ENCODE measurements around the gene SLC22A1. TPM values are rescaled to one million over a fixed set of nuclear protein-coding genes. Genes with fewer than 3 reads are reported as not detected.
"Not testable (repeated sequence)": the region's sequence is repeated elsewhere in the genome, so short reads cannot be mapped to it uniquely, and the experiment has no call there.

SLC22A1 gene
- total RNA-seq, 1 experiment from 2014 or later = 7.3 TPM

DNA sequence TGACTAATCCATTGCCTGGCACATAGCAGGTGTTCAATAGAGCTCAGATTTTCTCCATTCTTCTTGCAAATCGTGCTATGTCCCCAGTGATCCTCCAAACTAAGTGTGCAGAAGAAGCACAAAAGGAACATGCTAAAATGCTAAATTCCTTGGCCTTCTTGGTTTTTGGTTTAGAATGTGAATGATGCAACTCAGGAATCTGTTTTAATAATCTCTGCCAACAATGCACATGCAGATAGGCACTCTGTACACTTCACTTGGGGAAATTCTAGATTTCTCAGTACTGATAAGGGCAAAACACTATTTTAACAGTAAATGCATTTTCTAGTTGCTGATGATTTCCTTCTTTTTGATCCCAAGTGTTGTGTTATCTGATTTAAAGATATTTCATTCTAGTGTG is 35.2 kb downstream of the SLC22A1 start:
- Histone ChIP-seq H3K36me3 (replicated peaks; ENCODE audit: control insufficient read depth, insufficient read depth, low read length) (no peaks in the 10 kb centered on the region), H3K27me3 (ENCODE audit: control insufficient read depth, insufficient read depth, low read length) (no peaks in the 10 kb centered on the region), H3K4me3 (ENCODE audit: insufficient read depth, low read depth, low read length) (no peak overlapping the region)
- no peak for DNase-seq

DNA sequence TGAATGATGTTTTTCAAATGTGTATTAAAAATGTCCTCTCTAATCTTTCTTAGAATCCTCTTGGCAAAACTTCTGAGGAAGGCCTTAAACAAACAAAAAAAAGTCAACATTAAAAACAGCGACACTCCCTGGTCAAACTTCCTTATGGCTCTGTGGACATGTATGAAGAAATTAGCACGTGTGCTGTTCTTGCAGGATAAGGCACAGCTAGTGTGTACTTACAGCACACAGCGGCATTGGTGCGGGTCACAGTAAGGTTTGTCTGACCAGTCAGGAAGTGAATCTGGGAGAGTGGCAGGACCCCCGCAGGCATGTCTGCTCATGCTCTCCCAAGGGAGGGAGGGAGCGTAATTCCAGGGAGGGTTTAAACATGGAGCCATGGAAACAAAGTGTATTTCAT is 38.8 kb downstream of the SLC22A1 start:
- H3K36me3 ChIP-seq (replicated peaks; ENCODE audit: control insufficient read depth, insufficient read depth, low read length) = no peaks in the 10 kb centered on the region
- no peaks in the 10 kb centered on the region for H3K27me3 ChIP-seq (ENCODE audit: control insufficient read depth, insufficient read depth, low read length)
- H3K4me3 ChIP-seq (ENCODE audit: insufficient read depth, low read depth, low read length) = no peak overlapping the region
- DNase-seq = peak; percentile 32

DNA sequence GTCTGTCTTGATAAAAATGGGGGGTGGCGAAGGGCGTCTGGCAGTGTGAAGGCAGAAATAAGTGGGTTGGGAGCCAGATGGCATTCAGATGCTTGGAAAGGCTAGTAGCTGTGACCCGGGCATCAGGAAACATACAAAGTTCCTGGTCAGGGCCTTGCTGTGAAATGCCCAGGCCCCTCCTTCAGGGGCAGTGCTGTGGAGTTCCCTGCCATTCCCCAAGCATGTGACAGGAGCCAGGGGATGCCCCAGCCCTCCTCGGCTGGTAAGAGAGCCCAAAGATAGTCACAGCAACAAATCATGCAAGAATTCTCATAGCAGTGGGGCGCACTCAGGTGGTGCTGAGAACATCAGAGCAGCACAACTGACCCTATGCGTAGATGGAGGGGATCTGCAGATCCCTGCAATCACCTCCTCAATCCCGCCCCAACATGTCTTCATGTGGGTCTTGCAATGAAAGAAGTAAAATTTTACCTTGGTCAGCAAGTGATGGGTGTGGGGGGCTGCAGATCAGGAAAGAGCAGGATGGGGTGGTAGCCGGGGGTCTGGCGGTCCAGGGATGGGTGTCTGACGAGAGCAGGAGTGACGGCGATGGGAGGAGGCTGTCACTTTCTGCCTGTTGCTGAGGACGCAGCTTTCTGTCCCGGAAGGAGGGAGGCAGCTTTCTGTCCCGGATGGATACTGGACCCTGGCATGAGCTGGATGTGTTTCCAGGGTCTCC is 39.5 kb downstream of the SLC22A1 start:
- no peaks in the 10 kb centered on the region for H3K36me3 ChIP-seq (replicated peaks; ENCODE audit: control insufficient read depth, insufficient read depth, low read length)
- peak; percentile 20 for DNase-seq
- no peak overlapping the region for H3K4me3 ChIP-seq (ENCODE audit: insufficient read depth, low read depth, low read length)
- no peaks in the 10 kb centered on the region for H3K27me3 ChIP-seq (ENCODE audit: control insufficient read depth, insufficient read depth, low read length)

DNA sequence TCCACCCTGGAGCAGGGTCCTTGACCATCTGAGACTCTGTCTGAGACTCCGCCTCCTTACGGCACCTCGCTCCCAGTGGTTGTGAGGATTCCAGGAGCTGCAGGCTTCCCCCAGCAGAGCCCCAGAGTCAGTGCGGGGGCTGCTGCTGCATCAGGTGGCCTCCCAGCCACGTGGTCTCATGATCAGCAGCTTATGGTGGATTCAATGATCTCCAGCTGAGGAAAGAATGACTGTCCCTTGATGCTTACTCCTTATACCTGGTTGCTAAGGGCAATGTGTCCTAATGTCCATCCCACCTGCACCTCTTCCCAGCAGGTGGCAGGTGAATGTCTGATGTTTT is 40.0 kb downstream of the SLC22A1 start:
- no peaks in the 10 kb centered on the region for H3K36me3 ChIP-seq (replicated peaks; ENCODE audit: control insufficient read depth, insufficient read depth, low read length)
- no peaks in the 10 kb centered on the region for H3K27me3 ChIP-seq (ENCODE audit: control insufficient read depth, insufficient read depth, low read length)
- no peak overlapping the region for H3K4me3 ChIP-seq (ENCODE audit: insufficient read depth, low read depth, low read length)
- DNase-seq = peak; percentile 17

DNA sequence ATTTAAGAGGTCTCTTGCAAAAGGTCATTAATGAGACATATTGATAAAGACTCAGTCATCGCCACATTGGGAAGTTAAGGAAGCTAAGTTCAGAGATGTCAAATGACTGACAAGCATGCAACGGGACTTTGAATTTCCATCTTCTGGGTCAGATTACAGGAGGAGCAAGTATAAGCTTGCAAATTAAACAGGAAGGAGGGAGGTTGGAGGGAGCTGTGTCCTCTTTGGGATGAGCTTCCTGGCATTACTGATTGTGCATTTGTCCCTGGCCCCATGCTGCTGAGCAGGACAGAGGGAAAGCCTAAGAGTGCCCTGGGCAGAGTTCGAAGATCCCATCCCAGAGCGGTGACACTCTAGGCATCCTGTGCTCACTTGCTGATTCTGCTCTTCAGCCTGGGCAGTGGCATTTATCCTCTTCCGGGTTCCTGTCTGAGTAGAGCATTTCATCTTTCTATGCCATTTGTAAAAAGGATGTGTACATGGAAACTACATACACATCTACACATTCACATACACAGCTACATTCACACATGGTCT is 40.5 kb downstream of the SLC22A1 start:
- no peaks in the 10 kb centered on the region for H3K27me3 ChIP-seq (ENCODE audit: control insufficient read depth, insufficient read depth, low read length)
- no peak overlapping the region for H3K4me3 ChIP-seq (ENCODE audit: insufficient read depth, low read depth, low read length)
- no peaks in the 10 kb centered on the region for H3K36me3 ChIP-seq (replicated peaks; ENCODE audit: control insufficient read depth, insufficient read depth, low read length)
- DNase-seq = no peak

DNA sequence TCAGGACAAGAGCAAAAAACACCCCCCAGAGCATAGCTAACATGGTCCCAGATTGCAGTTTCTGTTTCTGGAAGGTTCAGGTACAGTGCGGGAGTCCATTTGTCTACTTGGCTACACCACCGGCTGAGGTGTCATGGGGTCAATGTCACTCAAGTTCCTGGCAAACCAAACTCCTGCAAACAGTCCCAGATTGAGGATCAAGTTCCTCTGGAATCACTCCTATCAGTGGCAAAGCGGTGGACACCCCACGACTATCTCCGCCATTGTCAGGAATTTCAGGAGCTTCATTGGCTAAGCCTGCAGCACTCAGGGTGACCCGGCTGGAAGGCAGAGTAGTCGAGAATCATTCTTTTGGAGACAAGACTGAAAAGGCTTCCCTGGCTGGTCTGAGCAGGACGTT is 41.8 kb downstream of the SLC22A1 start:
- DNase-seq = no peak
- Histone ChIP-seq H3K27me3 (ENCODE audit: control insufficient read depth, insufficient read depth, low read length) (no peaks in the 10 kb centered on the region), H3K36me3 (replicated peaks; ENCODE audit: control insufficient read depth, insufficient read depth, low read length) (no peaks in the 10 kb centered on the region), H3K4me3 (ENCODE audit: insufficient read depth, low read depth, low read length) (no peak overlapping the region)

DNA sequence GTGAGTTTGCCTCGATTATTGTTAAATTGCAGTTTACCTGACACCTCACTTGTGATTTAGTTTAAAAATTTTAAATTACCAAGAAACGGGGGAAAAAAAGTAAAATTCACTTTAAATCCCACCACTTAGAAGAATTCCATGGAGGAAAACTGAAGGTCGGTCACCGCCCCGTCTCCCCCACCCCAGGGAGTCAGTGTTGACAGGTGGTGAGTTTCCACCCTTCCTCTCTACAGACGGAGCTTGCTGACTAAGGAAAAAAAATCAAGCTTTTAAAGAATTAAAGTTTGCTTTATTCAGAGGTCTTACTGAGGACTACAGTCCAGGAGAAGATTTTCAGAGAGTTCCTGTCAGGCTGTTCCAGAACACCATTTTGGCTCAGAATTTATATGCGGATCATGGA is 42.3 kb downstream of the SLC22A1 start:
- Histone ChIP-seq H3K4me3 (ENCODE audit: insufficient read depth, low read depth, low read length) (no peak overlapping the region), H3K36me3 (replicated peaks; ENCODE audit: control insufficient read depth, insufficient read depth, low read length) (no peaks in the 10 kb centered on the region), H3K27me3 (ENCODE audit: control insufficient read depth, insufficient read depth, low read length) (no peaks in the 10 kb centered on the region)
- no peak for DNase-seq

DNA sequence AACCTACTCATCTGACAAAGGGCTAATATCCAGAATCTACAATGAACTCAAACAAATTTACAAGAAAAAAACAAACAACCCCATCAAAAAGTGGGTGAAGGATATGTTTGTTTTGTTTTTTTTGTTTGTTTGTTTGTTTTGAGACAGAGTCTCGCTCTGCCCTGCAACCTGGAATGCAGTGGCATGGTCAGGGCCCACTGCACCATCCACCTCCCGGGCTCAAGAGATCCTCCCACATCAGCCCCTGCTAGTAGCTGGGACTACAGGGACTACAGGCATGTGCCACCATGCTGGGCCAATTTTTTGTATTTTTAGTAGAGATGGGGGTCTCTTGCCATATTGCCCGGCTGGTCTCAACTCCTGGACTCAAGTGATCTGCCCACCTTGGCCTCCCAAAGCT is 44.3 kb downstream of the SLC22A1 start:
- not testable (repeated sequence) for DNase-seq; H3K4me3 ChIP-seq (ENCODE audit: insufficient read depth, low read depth, low read length); H3K27me3 ChIP-seq (ENCODE audit: control insufficient read depth, insufficient read depth, low read length); H3K36me3 ChIP-seq (replicated peaks; ENCODE audit: control insufficient read depth, insufficient read depth, low read length)

DNA sequence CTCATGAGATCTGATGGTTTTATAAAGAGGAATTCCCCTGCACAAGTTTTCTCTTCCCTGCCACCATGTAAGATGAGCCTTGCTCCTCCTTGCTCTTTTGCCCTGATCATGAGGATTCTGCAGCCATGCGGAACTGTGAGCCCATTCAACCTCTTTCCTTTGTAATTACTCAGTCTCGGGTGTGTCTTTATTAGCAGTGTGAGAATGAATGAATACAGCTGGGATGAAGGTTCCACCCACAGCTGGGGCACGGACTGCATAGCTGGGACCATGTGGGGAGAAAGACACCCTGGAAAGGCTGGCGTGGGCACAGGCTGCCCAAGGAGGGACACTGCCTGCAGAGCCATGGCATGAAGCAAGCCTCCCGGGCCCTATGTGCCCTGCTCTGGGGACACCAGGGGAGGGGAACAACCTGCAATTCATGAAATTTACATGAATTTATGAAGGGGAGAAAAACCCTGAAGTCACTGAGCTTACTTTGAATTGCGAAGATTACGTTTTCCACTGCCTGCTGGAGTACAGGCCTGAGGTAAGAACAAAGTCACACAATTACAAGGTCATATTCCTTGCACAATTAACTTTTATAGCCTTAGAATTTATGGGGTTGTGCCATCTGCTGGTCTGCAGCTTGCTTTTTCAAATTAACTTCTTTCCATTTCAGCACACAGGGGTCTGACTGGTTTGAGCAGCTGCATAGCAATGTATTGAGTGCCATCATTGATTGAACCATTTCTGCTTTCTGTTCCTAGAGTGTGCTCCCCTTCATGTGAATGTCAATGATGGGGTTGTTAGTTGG is 46.2 kb downstream of the SLC22A1 start:
- Histone ChIP-seq H3K27me3 (ENCODE audit: control insufficient read depth, insufficient read depth, low read length) (no peaks in the 10 kb centered on the region), H3K36me3 (replicated peaks; ENCODE audit: control insufficient read depth, insufficient read depth, low read length) (no peaks in the 10 kb centered on the region), H3K4me3 (ENCODE audit: insufficient read depth, low read depth, low read length) (no peak overlapping the region)
- DNase-seq = no peak

DNA sequence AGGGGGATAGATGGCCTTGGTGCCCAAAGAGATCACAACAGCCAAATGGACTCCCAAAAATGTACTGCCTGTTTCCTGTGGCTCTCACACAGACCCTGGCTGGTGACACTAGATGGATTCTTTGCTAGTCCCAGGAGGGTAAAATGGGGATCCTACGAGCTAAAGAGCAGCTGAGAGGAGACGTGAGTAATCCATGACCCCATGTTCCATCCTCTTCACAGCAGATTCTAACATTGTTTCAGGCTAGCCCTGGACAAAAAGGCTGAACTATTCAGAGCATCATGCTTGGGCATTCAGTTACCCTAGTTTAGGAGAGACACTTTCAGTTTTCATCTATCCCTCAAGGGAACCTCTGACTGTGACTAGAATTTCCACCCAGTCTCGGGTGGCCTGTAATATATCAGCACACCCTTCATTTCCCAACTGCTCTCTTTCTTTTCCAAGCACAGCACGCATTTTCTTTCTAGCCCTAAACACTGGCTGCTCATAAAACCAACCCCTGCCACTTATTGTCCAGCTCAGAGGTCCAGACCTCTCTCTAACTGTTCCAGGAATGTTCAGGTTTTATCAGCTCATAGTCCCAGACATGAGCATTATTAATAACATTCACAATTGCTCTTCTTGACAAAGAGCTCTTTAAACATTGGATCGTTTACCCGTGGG is 48.5 kb downstream of the SLC22A1 start:
- DNase-seq = no peak
- Histone ChIP-seq H3K36me3 (replicated peaks; ENCODE audit: control insufficient read depth, insufficient read depth, low read length) (no peaks in the 10 kb centered on the region), H3K4me3 (ENCODE audit: insufficient read depth, low read depth, low read length) (no peak overlapping the region), H3K27me3 (ENCODE audit: control insufficient read depth, insufficient read depth, low read length) (no peaks in the 10 kb centered on the region)

DNA sequence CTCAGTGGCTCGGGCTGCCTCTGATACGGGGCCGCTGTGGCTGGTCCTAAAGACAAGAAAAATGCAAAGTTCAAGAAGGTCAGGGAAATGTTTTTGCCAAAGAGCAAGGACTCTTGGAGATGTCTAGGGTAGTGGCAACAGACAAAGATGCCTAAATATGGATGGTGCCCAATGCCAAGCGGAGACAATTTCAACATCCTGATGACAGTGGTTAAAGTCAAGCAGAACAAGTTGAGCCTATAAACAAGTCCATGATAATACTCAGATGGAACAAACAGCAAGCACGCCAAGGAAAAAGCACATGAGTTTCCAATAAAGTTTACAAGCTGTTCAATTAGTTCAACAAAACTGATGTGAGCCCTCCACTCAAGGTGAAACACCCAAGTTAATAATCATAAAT is 51.1 kb downstream of the SLC22A1 start:
- Histone ChIP-seq H3K27me3 (ENCODE audit: control insufficient read depth, insufficient read depth, low read length) (no peaks in the 10 kb centered on the region), H3K36me3 (replicated peaks; ENCODE audit: control insufficient read depth, insufficient read depth, low read length) (no peaks in the 10 kb centered on the region), H3K4me3 (ENCODE audit: insufficient read depth, low read depth, low read length) (no peak overlapping the region)
- no peak for DNase-seq

DNA sequence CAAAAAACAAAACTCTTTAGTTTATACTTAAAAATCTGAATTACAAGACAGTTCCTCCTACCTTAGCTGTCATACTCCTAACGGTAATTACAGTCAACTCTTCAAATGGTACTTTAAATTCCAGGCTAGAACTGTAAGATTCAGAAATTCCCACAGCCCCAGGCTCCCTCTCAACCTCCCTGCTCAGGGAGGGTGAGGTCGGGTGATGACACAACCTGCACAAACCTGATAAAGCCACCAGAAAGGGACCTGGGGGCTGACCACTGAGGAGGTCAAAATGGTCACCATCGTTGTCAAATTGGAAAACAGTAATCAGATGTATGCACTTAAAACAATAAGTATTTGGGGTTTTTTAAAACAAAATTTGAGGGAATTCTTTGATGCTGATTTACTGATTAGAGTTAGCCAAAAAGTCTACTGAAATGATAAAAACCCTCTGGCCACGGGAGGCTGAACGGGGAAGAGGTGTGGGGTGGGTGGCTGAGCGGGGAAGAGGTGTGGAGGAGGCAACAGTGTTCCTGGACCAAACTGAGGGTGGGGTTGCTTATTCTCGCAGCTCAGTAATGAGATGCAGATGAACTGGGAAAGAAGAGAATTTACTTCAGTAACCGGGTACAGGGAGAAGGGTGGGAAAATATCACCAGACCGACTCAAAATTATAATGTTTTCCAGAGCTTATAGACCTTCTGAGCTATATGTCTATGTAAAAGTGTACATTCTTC is 52.4 kb downstream of the SLC22A1 start:
- H3K27me3 ChIP-seq (ENCODE audit: control insufficient read depth, insufficient read depth, low read length) = no peaks in the 10 kb centered on the region
- no peak for DNase-seq
- H3K36me3 ChIP-seq (replicated peaks; ENCODE audit: control insufficient read depth, insufficient read depth, low read length) = no peaks in the 10 kb centered on the region
- no peak overlapping the region for H3K4me3 ChIP-seq (ENCODE audit: insufficient read depth, low read depth, low read length)

DNA sequence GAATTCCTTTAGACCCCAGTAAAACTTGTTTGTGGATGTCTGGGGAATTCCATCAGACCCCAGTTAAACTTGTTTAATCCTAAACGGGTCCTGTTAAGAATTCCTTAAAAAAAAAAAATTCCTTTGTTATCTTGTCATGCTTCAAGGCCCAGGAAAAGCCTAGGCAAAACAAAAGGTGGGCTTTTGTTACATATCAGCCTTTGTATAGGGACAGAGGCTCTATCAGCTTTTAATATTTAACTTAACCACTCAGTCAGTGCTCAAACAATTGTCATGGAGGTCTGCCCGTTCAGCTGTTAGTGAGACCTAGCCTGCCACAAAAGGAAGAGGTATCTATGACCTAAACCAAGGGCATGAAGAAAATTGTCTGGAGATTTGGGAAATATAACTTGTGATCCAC is 53.1 kb downstream of the SLC22A1 start:
- Histone ChIP-seq H3K27me3 (ENCODE audit: control insufficient read depth, insufficient read depth, low read length) (no peaks in the 10 kb centered on the region), H3K4me3 (ENCODE audit: insufficient read depth, low read depth, low read length) (no peak overlapping the region), H3K36me3 (replicated peaks; ENCODE audit: control insufficient read depth, insufficient read depth, low read length) (no peaks in the 10 kb centered on the region)
- DNase-seq = no peak

DNA sequence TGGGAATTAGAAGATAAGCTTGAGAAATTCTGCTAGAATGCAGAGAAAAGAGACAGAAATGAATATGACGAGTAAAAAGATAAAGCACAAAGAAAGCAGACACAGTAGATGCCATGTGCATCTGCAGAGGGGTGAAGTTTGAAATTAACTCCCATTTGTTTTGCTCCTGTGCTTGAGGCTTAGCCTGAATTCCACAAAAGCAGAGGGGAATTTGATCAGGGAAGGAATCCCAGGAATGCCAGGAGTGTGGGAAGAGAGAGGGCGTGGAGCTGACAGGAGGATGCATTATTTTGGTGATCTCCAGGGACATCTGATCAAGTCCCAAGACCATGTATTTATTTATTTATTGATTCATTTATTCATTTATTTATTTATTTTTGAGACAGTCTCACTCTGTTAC is 55.6 kb downstream of the SLC22A1 start:
- Histone ChIP-seq H3K36me3 (replicated peaks; ENCODE audit: control insufficient read depth, insufficient read depth, low read length) (no peaks in the 10 kb centered on the region), H3K4me3 (ENCODE audit: insufficient read depth, low read depth, low read length) (no peak overlapping the region), H3K27me3 (ENCODE audit: control insufficient read depth, insufficient read depth, low read length) (no peaks in the 10 kb centered on the region)
- DNase-seq = peak; percentile 27
